GM12864 (cell line): ENCODE results near the gene MED12L.

ENCODE experiments used
- DNase-seq: peaks from one replicate; pipeline ENCODE4 v3.0.0-alpha.2; 2011; ENCODE audit warnings: low read depth
- H3K4me3 ChIP-seq: 2 replicates; pipeline ENCODE4 v1.5.1; 2011; ENCODE audit warnings: mild to moderate bottlenecking, low read depth, low read length, control low read depth
- CTCF ChIP-seq: IDR thresholded peaks from 2 replicates; pipeline ENCODE4 v1.5.1; 2011; ENCODE audit warnings: low read depth, mild to moderate bottlenecking, moderate library complexity, low read length, control low read depth, inconsistent platforms; ENCODE audit errors: missing control alignments

MED12L gene

GRCh38 chr3:151135541-151136337 is 50.3 kb downstream of the MED12L start:
- DNase-seq, result no peak
- no peak for TF ChIP-seq CTCF

GRCh38 chr3:151142929-151143328 is 57.5 kb downstream of the MED12L start:
- TF ChIP-seq CTCF, result no peak
- H3K4me3 ChIP-seq, result no peak overlapping the region
- no peak for DNase-seq

More at GRCh38 chr3:151135541-151136337, 50.3 kb downstream of the MED12L start:
- H3K4me3 ChIP-seq, result no peak overlapping the region

GRCh38 chr3:151144016-151144415 is 58.6 kb downstream of the MED12L start:
- no peak for DNase-seq
- no peak overlapping the region for H3K4me3 ChIP-seq
- TF ChIP-seq CTCF, result no peak

GRCh38 chr3:151144760-151145159 is 59.3 kb downstream of the MED12L start:
- no peak for TF ChIP-seq CTCF

GRCh38 chr3:151145713-151146070 is 60.2 kb downstream of the MED12L start:
- no peak for DNase-seq
- no peak overlapping the region for H3K4me3 ChIP-seq

More at GRCh38 chr3:151144760-151145159, 59.3 kb downstream of the MED12L start:
- DNase-seq, result no peak
- no peak overlapping the region for H3K4me3 ChIP-seq

GRCh38 chr3:151146071-151146730 is 60.7 kb downstream of the MED12L start:
- no peak for DNase-seq
- TF ChIP-seq CTCF, result peak; percentile 88
- H3K4me3 ChIP-seq, result no peak overlapping the region

More at GRCh38 chr3:151145713-151146070, 60.2 kb downstream of the MED12L start:
- no peak for TF ChIP-seq CTCF
